ENCODE data around the gene RAB34.
"Not testable (repeated sequence)": the region's sequence is repeated elsewhere in the genome, so short reads cannot be mapped to it uniquely, and the experiment has no call there.

Gene RAB34

DNA sequence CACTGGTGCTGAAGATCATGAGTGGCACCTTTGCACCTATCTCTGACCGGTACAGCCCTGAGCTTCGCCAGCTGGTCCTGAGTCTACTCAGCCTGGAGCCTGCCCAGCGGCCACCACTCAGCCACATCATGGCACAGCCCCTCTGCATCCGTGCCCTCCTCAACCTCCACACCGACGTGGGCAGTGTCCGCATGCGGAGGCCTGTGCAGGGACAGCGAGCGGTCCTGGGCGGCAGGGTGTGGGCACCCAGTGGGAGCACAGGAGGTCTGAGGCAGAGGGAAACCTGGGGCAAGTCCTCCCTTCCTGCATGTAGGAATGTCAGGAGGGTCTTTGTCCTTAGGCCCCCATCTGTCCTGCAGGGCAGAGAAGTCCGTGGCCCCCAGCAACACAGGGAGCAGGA is 19.6 kb upstream of the RAB34 start (continued):
- TF ChIP-seq CREB5 (CRISPR knock-in tag; IDR thresholded peaks at IDR 0.05; ENCODE audit: low read depth) = no peak

DNA sequence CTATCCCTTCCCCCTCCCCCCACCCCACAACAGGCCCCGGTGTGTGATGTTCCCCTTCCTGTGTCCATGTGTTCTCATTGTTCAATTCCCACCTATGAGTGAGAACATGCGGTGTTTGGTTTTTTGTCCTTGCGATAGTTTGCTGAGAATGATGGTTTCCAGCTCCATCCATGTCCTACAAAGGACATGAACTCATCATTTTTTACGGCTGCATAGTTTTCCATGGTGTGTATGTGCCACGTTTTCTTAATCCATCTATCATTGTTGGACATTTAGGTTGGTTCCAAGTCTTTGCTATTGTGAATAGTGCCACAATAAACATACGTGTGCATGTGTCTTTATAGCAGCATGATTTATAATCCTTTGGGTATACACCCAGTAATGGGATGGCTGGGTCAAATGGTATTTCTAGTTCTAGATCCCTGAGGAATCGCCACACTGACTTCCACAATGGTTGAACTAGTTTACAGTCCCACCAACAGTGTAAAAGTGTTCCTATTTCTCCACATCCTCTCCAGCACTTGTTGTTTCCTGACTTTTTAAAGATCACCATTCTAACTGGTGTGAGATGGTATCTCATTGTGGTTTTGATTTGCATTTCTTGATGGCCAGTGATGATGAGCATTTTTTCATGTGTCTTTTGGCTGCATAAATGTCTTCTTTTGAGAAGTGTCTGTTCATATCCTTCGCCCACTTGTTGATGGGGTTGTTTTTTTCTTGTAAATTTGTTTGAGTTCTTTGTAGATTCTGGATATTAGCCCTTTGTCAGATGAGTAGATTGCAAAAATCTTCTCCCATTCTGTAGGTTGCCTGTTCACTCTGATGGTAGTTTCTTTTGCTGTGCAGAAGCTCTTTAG is 18.5 kb upstream of the RAB34 start:
- ATAC-seq = not testable (repeated sequence)

DNA sequence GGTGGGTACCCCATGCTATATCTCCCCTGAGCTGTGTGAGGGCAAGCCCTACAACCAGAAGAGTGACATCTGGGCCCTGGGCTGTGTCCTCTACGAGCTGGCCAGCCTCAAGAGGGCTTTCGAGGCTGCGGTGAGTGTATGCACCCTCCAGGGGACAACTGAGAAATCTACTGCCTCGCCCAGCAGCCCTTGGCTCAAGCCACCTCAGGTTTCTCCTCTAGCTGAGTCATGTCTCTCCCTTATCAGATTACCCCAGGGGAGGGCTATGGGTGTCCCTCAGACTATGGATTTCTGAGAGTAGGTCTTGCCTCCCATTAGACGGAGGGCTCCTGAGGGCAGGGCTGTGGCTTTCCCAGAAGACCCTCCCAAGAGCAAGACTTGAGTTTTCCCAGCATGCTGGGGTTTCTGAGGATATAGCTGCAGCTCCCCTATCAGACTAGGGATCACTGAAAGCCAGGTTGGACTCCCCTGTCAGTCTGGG is 17.6 kb upstream of the RAB34 start:
- TF ChIP-seq CREB5 (CRISPR knock-in tag; IDR thresholded peaks at IDR 0.05; ENCODE audit: low read depth) (no peak), PPARA (CRISPR knock-in tag; IDR thresholded peaks at IDR 0.05; ENCODE audit: borderline replicate concordance) (no peak), ZNF565 (CRISPR knock-in tag; conservative IDR thresholded peaks at IDR 0.05; ENCODE audit: low read depth) (no peak)
- peak; percentile 56; the same call in 1 of the 3 replicates for ATAC-seq

DNA sequence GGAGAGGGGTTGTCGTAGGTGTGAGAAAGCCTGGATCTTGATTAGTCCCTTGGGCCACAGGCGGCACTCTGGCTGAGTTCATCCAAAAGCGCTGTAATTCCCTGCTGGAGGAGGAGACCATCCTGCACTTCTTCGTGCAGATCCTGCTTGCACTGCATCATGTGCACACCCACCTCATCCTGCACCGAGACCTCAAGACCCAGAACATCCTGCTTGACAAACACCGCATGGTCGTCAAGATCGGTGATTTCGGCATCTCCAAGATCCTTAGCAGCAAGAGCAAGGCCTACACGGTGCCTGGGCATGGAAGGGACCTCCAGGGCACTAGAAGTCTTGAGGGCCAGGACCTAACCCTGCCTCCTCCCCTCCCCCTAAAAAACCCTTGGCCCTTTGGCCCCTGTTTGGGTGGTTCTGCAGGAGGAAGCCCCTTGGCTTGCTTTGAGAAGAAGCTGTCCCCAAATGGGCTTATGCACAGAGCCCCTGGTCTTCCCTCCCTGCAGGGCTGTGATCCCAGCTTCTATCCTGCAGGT is 17.1 kb upstream of the RAB34 start:
- TF ChIP-seq ZC3H10 (CRISPR knock-in tag; IDR thresholded peaks at IDR 0.05) (no peak), ZFP30 (CRISPR knock-in tag; IDR thresholded peaks at IDR 0.05) (no peak), ISL1 (CRISPR knock-in tag; IDR thresholded peaks at IDR 0.05) (no peak)
- no peak for ATAC-seq

GRCh38 chr17:28733346-28733745 is 15.7 kb upstream of the RAB34 start:
- ATAC-seq = no peak
- no peak for TF ChIP-seq POU6F1 (CRISPR knock-in tag; IDR thresholded peaks at IDR 0.05; ENCODE audit: borderline replicate concordance, low read depth)
- no peak for TF ChIP-seq OSR1 (CRISPR knock-in tag; IDR thresholded peaks at IDR 0.05)
- TF ChIP-seq, protein P1, sequence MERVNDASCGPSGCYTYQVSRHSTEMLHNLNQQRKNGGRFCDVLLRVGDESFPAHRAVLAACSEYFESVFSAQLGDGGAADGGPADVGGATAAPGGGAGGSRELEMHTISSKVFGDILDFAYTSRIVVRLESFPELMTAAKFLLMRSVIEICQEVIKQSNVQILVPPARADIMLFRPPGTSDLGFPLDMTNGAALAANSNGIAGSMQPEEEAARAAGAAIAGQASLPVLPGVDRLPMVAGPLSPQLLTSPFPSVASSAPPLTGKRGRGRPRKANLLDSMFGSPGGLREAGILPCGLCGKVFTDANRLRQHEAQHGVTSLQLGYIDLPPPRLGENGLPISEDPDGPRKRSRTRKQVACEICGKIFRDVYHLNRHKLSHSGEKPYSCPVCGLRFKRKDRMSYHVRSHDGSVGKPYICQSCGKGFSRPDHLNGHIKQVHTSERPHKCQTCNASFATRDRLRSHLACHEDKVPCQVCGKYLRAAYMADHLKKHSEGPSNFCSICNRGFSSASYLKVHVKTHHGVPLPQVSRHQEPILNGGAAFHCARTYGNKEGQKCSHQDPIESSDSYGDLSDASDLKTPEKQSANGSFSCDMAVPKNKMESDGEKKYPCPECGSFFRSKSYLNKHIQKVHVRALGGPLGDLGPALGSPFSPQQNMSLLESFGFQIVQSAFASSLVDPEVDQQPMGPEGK (CRISPR knock-in tag; IDR thresholded peaks at IDR 0.05; ENCODE audit: borderline replicate concordance) = no peak
- no peak for TF ChIP-seq RARB (CRISPR knock-in tag; IDR thresholded peaks at IDR 0.05)

DNA sequence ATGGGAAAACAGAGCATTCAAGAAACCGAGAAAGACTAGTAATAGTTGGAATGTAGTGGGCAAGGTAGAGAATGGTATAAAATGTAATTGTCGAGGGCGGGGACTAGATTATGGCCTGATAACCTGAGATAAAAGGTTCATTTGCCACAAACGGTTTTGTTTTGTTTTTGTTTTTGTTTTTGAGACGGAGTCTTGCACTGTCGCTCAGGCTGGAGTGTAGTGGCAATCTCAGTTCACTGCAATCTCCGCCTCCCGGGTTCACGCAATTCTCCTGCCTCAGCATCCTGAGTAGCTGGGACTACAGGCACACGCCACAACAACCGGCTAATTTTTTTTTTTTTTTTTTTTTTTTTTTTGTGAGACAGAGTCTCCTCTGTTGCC is 12.3 kb upstream of the RAB34 start:
- ATAC-seq = no peak
- no peak for TF ChIP-seq OSR1 (CRISPR knock-in tag; IDR thresholded peaks at IDR 0.05)
- TF ChIP-seq ARNTL (CRISPR knock-in tag; IDR thresholded peaks at IDR 0.05; ENCODE audit: borderline replicate concordance, low read depth) = no peak
- TF ChIP-seq PPARA (CRISPR knock-in tag; IDR thresholded peaks at IDR 0.05; ENCODE audit: borderline replicate concordance) = no peak
- TF ChIP-seq ZFP3 (CRISPR knock-in tag; IDR thresholded peaks at IDR 0.05) = no peak
- no peak for TF ChIP-seq RARB (CRISPR knock-in tag; IDR thresholded peaks at IDR 0.05)
- TF ChIP-seq ISL1 (CRISPR knock-in tag; IDR thresholded peaks at IDR 0.05) = no peak
- no peak for TF ChIP-seq TSHZ2 (CRISPR knock-in tag; IDR thresholded peaks at IDR 0.05)
- TF ChIP-seq GLIS3 (CRISPR knock-in tag; IDR thresholded peaks at IDR 0.05) = no peak
- TF ChIP-seq ZNF565 (CRISPR knock-in tag; conservative IDR thresholded peaks at IDR 0.05; ENCODE audit: low read depth) = no peak
- TF ChIP-seq, protein P1 (CRISPR knock-in tag; IDR thresholded peaks at IDR 0.05; ENCODE audit: borderline replicate concordance) = no peak
- no peak for TF ChIP-seq TOX (CRISPR knock-in tag; IDR thresholded peaks at IDR 0.05; ENCODE audit: borderline replicate concordance)
- TF ChIP-seq ZC3H10 (CRISPR knock-in tag; IDR thresholded peaks at IDR 0.05) = no peak
- TF ChIP-seq ESRRG (CRISPR knock-in tag; IDR thresholded peaks at IDR 0.05) = no peak
- no peak for TF ChIP-seq CREB5 (CRISPR knock-in tag; IDR thresholded peaks at IDR 0.05; ENCODE audit: low read depth)
- no peak for TF ChIP-seq SNAI2 (CRISPR knock-in tag; IDR thresholded peaks at IDR 0.05)
- no peak for TF ChIP-seq CSDC2 (CRISPR knock-in tag; IDR thresholded peaks at IDR 0.05)

Measured in SK-N-SH treated with all-trans-retinoic acid at 6 μM for 48 hours (cell line).